DMS53 treated with DMSO at 0.1 percent for 48 hours (cell line): ENCODE results near the gene DZIP3.
"Not testable (repeated sequence)": the region's sequence is repeated elsewhere in the genome, so short reads cannot be mapped to it uniquely, and the experiment has no call there.

Experiments used
- DNase-seq: peaks from one replicate; lab custom pipeline; 2025; ENCODE audit not compliant: unreplicated experiment; lab: John Stamatoyannopoulos, UW

Gene DZIP3

DNA sequence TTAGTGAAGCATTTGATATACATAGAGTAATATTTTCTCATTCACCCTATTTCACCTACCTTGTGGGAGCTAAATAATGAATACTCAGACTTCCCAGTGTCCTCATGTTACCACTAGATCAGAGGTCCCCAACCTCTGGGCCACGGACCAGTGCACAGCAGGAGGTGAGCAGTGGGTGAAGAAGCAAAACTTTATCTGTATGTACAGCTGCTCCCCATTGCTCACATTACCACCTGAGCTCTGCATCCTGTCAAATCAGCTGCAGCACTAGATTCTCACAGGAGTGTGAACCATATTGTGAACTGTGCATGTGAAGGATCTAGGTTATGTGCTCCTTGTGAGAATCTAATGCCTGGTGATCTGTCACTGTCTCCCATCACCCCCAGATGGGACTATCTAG, 88.3 kb downstream of the DZIP3 start:
- DNase-seq: no peak

DNA sequence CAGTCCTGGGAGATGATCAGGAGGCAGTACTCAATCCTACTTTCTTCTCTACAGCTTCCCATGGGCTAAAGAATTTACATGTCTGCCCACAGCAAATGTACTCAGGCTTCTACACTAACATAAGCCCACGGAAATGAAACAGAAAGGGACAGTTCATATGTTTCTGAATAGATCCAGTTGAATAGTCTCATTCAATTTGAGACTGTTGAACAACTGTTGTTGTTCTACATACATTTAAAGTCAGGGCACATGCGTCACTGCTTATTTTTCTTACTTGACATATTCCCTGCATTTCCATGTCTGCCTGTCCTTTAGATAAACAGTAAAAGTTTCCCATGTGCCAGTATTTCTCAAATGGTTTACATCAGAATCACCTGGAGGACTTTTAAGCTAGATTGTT, 102.8 kb downstream of the DZIP3 start:
- not testable (repeated sequence) for DNase-seq

DNA sequence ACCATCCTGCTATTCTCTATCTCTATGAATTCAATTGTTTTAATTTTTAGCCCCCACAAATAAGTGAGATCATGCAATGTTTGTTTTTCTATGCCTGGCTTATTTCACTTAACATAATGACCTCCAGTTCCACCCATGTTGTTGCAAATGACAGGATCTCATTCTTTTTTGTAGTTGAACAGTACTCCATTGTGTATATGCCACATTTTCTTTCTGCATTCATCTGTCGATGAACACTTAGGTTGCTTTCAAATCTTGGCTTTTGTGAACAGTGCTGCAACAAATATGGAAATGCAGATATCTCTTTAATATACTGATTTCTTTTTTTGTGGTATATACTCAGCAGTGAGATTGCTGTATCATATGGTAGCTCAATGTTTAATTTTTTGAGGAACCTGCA, 108.9 kb downstream of the DZIP3 start:
- no peak for DNase-seq

DNA sequence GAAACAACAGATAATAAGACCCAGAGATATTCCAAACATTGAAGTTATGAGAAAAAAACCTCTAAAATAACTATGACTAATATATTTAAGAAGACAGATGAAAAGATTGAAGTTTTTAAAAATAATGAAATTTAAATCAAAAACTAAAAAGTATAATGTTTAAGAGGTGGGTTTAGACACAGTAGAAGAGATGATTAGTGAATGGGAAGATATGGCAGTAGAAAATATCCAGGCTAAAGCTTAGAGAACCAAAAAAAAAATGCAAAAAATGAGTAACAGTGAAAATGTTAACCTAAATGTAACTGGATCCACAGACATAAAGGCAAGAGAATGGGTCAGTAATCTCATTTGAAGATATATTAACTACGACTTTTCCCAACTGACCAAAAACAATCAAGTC, 115.5 kb downstream of the DZIP3 start:
- no peak for DNase-seq

DNA sequence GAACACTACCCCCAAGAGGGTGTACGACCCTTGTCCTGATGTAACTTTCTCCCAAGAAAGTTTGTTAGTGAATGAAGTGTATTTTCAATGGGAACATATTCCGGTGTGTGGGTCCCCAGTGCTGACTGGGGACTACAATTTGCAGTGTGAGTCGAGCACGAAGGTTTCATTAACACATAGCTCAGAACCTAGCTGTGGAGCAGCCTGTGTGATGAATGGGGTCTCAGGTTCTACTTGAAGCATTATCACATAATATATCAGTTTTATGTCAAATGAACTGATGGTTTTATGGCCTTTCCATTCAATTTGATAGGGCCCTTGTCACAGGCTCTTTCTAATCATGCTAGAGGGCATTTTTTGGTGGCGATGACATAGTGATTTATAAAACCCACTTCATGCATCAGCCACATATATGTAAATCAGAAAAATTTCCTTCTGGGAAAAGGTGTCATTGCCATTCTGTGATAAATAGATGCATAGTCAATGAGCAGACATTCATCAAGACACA, 123.5 kb downstream of the DZIP3 start:
- DNase-seq: no peak

DNA sequence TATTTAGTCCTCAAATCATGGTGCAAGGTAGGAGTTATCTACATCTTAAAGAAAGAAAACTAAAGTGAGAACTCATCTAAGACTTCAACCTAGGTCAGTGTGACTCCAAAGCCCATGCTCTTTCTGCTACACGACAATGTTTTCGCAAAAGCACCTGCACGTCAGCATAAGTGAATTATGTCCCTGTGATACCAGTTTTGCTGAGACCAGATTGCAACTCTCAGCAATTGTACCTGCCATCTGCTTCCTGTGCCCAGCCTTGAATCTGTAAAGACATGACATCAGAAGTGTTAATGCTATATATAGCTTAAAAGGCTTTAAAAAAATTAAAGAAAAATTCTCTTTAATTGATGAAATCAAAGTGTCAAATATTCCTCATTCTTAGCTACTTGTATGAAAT, 124.3 kb downstream of the DZIP3 start:
- peak; percentile 21 for DNase-seq

DNA sequence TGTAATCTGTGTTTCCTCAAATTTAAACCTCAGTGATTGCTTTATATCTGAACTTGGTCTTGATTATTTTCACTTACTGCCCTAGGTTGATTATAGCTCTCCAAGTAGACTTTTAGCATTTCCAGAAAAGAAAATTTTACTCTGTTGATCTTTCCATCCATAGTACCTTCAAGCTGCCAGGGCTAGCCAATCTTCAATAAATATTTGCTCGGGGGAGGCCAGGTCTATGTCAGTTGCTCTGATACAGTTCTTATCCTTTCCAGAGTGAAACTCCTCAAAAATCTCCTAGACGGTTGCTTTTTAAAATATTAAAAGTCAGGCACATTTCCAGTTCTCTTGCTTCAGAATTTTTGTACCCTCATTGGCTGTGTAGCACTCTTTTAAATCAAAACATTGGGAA, 128.9 kb downstream of the DZIP3 start:
- no peak for DNase-seq

DNA sequence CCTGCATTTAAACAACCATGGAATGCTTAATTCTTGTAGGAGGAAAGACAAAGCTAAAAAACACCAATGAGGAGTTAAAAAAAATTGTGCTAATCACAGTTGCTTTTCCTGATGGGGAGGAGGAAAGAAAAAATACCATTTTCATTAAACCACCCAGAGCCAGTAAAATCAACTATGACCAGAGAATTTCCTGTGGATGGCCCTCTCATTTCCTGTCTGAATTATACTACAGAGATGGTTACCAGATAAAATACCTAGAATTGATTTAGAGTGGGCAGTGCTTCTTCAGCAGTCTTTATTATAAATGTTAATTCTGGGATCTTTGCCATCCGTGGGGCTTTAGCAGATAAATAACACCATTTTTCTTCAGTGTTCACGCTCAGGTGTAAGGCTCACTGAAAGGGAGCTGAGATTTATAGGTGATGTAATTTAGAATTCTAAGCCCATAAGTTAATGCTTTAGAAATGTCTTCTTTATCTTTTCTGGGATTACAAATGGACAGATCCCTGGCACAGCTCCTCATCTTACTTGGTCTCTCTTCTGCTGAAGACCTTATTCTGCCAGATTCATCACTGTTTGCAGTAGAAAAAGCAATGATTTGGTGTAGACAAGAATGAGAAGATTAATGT, 129.8 kb downstream of the DZIP3 start:
- DNase-seq: no peak

DNA sequence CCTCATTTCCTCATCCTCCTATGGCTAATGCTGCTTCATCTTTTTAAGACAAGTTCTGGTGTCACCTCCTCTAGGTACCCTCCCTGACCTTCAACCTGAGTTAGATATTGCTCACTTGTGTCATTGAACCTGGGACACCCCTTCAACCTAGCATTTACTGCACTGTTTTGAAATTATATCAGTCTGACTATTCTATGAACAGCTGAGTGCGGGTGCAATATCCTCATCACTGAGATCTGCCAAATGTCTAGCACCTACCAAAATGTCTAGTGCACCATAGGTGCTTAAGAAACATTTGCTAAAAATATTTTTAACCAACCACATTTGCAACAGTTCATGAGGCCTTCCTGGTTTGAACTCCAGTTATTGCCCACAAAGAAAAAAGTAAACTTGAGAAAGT, 133.2 kb downstream of the DZIP3 start:
- no peak for DNase-seq

DNA sequence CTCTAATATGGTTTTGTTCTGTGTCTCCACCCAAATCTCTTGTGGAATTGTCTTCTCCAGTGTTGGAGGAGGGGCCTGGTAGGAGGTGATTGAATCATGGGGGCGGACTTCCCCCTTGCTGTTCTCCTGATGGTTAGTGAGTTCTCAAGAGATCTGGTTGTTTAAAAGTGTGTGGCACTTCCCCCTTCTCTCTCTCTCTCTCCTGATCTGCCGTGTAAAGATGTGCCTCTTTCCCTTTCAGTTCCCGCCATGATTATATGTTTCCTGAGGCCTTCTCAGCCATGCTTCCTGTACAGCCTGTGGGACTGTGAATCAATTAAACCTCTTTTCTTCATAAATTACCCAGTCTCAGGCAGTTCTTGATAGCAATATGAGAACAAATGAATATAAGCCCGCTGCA, 134.6 kb downstream of the DZIP3 start:
- DNase-seq: no peak

DNA sequence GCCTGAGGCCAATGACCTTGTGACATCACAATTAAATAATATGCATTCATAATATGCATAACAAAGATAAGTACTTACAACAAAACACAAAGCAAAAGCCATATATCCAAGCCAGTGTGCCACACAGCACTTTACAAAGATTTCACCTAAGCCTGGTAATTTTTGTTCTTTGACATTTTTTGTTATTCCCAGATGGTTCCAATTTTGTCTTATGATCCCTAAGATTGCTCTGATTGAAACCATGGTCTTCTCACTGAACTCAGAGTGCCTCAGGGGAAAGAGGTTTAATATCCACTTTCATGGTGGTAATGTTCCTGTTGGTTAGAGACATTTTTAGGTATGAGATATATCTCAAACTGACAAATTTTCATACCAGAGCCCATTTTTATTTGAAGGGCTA, 138.6 kb downstream of the DZIP3 start:
- no peak for DNase-seq

DNA sequence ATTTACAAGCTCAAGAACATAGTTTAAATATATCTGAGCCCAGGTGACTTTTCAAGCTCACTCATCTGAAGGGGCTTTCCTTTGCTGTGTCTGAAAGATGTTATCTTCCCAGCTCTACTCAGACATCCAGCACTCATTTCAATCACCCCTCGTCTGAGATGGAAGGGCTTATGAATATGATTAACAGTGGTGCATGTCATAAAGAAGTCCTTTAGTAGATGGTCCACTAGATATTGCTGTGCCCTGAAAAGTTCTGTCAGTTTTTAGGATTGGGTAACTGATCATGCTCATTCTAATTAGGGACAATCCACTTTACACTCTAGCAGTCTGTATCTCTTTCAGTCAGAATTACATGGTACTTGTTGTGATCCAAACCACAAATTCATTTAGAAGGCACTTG, 139.4 kb downstream of the DZIP3 start:
- no peak for DNase-seq

DNA sequence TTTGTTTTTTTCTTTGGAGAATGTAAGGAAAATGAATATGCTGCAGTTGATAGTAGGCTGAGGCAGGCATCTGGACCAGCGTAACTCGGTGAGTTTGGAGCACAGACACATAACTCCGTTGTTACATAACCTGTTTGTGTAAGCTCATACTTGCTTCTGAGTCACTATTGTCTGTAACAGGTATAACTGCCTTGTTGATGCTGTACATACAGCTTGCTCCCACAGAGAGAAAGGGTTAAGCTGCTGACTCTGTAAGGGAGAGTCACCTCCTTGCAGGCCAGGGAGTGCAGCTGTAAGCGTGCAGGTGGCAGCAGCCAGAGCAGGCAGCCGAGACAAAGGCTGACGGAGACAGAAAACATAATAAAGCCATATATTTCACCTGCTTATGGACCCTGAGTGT, 147.3 kb downstream of the DZIP3 start:
- no peak for DNase-seq

DNA sequence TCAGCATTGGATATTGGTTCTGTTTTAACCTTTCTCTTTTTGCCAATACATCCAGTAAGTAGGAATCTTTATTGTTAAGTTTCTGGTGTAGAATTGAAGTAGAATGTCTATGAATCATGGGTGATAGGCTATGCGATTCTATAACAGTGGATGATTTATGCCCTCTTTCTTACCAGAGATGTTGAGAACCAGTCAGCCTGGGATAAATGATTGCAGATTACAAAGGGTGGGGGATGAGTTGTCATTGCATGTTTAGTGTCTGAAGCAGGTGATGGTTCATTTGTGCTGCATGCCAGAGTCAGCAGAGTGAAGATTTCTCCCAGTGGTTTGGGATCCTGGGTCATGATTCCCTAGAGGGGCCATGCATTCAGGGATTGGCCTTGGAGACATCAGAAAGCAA, 153.4 kb downstream of the DZIP3 start:
- no peak for DNase-seq
